NCI-H82 treated with DMSO at 0.1 percent for 48 hours (cell line): ENCODE results near the gene MYO15B.
A peak's percentile ranks its signal among the peaks of the same experiment; 100 is the strongest.

ENCODE experiments used
- DNase-seq: peaks from one replicate; lab custom pipeline; 2025; ENCODE audit not compliant: unreplicated experiment; lab: John Stamatoyannopoulos, UW

MYO15B gene

GRCh38 chr17:75622771-75623273 lies 35.2 kb downstream of the MYO15B start:
- no peak for DNase-seq

DNA sequence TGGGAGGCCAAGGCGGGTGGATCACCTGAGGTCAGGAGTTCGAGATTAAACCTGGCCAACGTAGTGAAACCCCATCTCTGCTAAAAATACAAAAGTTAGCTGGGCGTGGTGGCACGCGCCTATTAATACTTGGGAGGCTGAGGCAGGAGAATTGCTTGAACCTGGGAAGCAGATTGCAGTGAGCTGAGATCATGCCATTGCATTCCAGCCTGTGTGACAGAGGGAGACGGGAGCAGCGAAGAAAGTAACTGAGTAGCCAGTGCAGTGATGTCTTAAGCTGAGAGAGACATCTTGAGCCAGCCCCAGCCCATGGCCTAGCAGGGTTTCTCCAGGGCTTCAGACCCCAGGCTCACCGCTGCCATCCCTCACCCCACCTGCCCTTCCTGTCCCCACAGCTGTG lies 35.8 kb downstream of the MYO15B start:
- DNase-seq: no peak

DNA sequence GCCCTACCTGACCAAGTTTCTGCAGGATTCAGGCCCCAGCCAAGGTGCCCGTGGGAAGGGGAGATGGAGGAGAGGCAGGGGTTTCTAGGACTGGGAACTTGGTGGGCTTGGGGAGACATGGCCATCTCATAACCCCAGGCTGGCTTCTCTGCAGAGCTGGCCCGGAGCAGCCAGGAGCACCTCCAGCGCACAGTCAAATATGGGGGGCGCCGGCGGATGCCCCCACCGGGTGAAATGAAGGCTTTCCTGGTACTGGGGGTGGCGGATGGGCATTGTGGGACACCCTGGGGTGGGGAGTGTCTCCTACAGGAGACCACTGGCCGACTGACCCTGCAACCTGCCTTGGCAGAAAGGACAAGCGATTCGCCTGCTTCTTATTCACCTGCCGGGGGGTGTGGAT lies 36.4 kb downstream of the MYO15B start:
- no peak for DNase-seq

DNA sequence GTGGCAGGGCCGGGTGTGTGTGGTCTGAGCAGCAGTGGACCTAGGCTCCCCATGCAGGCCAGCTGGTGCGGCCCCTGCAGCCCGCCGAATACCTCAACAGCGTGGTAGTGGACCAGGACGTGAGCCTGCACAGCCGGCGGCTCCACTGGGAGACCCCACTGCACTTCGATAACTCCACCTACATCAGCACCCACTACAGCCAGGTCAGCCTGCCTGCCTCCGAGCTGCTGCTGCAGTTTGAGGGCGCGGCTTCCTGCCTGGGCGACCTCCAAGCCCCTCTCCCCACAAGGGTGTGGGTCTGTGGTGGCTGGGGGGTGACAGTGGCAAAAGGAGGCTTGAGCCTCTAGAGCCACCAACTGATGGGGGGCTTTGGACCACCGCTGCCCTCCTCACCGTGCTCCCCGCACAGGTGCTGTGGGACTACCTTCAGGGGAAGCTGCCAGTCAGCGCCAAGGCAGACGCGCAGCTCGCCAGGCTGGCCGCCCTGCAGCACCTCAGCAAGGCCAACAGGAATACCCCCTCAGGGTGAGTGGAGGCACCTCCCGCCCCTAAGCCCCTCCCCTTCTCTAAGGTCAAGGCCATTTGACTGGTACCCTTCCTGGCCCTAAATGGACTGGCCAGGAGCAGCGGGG lies 37.2 kb downstream of the MYO15B start:
- no peak for DNase-seq

GRCh38 chr17:75625813-75626486 lies 38.4 kb downstream of the MYO15B start:
- DNase-seq: peak; percentile 31

GRCh38 chr17:75626496-75627038 lies 39.0 kb downstream of the MYO15B start:
- DNase-seq: no peak

DNA sequence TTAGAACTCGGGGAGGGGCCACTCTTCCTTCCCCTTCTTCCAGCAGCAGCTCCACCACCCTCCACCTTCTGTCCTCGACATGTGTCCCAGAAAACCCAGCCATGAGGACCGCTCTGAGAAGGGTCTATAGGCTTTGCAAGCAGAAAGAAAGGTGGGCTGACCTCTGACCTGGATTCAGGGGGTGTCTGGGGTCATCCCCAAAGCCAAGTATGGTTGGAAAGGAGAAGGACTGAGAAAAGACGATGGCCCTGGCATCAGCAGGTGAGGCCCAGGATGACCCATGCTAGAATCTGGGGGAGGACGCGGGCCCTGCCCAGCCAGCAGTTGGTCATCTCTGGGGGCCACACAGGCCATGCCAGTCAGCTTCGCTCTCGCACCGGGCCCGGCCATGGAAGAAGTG lies 39.5 kb downstream of the MYO15B start:
- DNase-seq: no peak

DNA sequence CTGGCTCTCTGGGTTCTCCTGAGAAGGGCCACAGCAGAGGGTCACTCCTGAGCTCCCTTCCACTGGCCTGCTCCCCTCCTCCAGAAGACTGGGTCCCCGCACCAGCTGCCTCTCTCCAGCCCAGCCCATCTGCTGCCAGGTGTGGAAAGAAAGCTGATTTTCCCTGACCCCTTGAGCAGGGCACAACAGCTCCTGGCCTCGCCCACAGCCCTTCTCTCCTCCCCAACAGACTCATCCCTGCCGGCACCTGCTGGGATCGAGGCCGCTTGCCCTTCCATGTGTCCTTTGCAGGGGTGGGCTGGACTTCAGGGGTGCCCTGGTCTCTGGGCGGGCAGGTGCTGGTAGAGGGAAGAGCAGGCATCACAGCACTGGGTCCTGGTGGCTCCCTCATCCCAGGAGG lies 40.8 kb downstream of the MYO15B start:
- no peak for DNase-seq

DNA sequence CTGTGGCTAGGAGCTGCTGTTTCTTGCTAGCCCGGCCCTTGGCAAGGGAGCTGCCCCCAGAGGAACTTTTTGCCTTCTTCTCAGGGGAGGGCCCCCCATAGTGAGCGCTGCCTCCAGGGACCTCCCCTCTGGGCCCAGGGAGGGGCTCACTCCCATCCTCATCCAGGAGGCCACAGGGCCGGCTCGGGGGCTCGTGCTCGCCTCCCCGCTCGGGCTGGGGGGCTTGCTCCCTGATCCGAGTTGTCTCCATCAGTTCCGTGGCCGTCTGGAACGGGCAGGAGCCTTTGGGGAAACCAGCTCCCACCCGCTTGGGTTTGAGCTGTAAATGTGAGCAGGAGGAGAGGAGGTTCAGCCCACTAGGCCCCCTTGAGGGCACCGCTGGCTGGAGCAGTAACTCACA lies 41.6 kb downstream of the MYO15B start:
- DNase-seq: no peak

DNA sequence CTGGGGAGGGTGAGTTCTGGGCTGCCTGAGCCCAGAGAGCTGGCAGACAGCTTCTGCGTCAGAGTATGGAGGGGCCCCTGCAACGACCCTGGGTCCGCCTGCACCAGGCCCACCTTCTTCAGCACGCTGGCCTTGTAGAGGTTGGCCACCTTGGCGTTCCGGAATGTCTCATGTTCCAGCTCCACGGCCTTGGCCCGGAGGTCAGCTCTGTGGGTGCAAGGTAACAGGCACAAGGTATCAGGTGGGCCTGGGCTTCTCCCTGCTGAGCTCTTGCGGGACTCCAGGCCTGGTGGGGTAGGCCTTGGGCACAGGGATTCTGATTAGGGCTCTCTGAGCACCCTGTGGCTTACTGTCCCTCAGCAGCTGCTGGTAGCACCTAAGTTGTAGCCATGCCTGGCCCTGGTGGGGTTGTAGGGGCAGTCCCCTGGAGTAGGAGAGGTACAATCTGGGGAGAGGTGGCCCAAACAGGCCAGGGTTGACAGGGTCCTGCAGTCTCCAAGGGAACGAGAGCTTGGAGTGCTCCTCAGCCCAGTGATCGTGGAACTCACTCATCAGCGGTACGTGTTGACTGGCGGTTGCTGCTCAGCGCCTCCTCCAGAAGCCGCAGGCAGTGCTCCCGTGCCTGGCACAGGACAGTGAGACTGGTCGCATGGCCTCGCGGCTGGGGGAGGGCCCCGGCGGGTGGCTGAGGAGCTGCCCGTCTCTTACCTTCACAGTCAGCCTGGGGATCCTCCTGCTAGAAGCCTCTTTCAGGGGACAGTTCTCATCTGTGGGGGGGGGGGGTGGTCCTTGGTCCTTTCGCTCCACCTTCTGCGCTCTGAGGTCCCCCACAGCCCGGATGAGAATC lies 42.7 kb downstream of the MYO15B start:
- DNase-seq: no peak

GRCh38 chr17:75631353-75631752 lies 43.8 kb downstream of the MYO15B start:
- DNase-seq: no peak

GRCh38 chr17:75632428-75632827 lies 44.8 kb downstream of the MYO15B start:
- DNase-seq: no peak

DNA sequence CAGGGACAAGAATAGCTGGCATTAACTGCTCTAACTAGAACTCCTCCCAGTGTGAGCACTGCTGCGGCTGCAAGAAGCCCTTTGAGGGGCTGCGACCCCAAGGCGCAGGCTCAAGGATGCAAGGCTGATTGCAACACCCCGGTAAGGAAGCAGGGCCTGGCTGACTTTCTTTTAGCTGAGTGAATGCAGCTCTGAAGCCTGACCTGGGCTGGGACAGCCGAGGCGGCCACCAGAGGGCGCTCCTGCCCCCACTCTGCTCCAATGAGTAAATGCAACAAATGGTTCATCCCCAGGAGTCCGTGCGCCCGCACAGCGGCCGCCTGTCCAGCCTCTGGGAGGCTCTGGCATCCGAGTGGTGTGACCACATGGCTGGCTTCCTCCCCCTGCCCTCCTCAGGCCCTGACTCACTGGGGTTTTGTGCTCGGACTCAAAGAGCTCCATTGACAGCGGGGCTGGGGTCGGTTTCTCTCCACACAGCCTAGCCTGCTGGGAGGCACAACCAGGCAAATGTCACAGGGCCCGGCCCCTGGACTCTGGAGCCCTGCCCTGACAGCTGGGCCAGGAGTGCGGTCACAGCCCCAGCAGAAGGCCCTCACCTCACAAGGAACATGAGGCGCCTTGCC lies 45.4 kb downstream of the MYO15B start, which contains the start of gene SMIM5:
SMIM5 (plus strand) TSS at position 572 of the 623 bp plus-strand sequence. CDS start 6,768 bp downstream, outside the sequence.
- no peak for DNase-seq

- peak; percentile 55 for DNase-seq
These were observed 46.1 kb downstream of the MYO15B start for GRCh38 chr17:75633486-75634375.

- DNase-seq: no peak
These were observed 46.8 kb downstream of the MYO15B start for GRCh38 chr17:75634376-75634740.

GRCh38 chr17:75634754-75635609 lies 47.4 kb downstream of the MYO15B start:
- DNase-seq: no peak

- no peak for DNase-seq
These were observed 48.1 kb downstream of the MYO15B start for GRCh38 chr17:75635610-75636202.

DNA sequence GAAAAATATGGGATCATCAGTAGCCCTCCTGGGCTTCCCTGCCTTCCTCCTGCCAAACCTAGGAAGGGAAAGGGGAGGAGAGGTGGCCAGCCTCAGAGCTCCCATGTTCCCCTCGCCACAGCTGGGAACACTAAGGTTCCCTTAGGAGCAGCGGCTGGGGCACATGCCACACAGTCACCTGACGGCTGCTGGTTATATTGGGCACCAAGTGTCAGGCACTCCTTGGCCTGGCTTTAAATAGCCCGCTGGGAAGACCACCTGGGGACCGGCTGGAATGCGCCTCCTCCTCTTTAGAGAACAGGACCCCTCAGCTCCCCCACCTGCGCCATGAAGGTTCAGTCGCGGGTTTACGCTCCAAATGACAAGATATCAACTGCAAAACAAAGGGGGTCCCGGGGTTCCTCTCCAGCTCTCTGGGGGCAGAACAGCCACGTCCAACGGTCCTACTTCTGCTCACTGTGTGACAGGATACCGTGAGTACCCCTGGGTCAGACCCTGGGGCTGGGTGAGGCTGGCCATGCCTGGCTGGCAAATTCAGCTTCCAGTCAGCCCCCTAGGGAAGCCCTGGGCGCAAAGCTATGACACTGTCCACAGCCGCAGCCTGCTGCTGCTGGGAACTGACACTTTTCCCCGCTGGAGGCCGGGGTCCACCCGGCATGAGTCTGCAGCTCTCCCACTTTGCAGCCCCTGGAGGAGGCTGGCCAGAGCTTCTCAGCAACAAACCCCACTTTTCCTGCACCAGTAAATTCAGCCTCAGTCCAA lies 49.0 kb downstream of the MYO15B start:
- no peak for DNase-seq
